Embryonic facial prominence (tissue), 1 donor: ENCODE data around the gene RTL5.
A peak's percentile ranks its signal among the peaks of the same experiment; 100 is the strongest.

Experiments
- DNase-seq: peaks from one replicate; pipeline ENCODE4 v3.0.0-alpha.2; 2016; ENCODE audit errors: extremely low spot score

RTL5 gene

GRCh38 chrX:72129661-72130060, 2.1 kb downstream of the RTL5 start:
- no peak for DNase-seq

GRCh38 chrX:72128881-72129280, 2.8 kb downstream of the RTL5 start:
- DNase-seq, result no peak

GRCh38 chrX:72128183-72128834, 3.4 kb downstream of the RTL5 start:
- no peak for DNase-seq

- DNase-seq, result no peak
Measured at GRCh38 chrX:72127332-72127731, 4.4 kb downstream of the RTL5 start.

GRCh38 chrX:72126539-72127140, 5.1 kb downstream of the RTL5 start:
- peak; percentile 64 for DNase-seq

GRCh38 chrX:72126048-72126415, 5.7 kb downstream of the RTL5 start:
- DNase-seq, result no peak

- DNase-seq, result no peak
Measured at GRCh38 chrX:72125331-72126047, 6.2 kb downstream of the RTL5 start.

- DNase-seq, result no peak
Measured at GRCh38 chrX:72124540-72125201, 7.0 kb downstream of the RTL5 start.

GRCh38 chrX:72123471-72124185, 8.1 kb downstream of the RTL5 start:
- no peak for DNase-seq

- no peak for DNase-seq
Measured at GRCh38 chrX:72122621-72123337, 8.9 kb downstream of the RTL5 start.

GRCh38 chrX:72121383-72121782, 10.3 kb downstream of the RTL5 start:
- DNase-seq, result no peak

GRCh38 chrX:72120837-72121236, 10.9 kb downstream of the RTL5 start:
- DNase-seq, result no peak

- DNase-seq, result no peak
Measured at GRCh38 chrX:72117636-72118210, 14.0 kb downstream of the RTL5 start.

- DNase-seq, result no peak
Measured at GRCh38 chrX:72115380-72115779, 16.3 kb downstream of the RTL5 start.

GRCh38 chrX:72114807-72115206, 16.9 kb downstream of the RTL5 start:
- DNase-seq, result no peak

- DNase-seq, result no peak
Measured at GRCh38 chrX:72114306-72114705, 17.4 kb downstream of the RTL5 start.

- DNase-seq, result no peak
Measured at GRCh38 chrX:72113461-72113860, 18.3 kb downstream of the RTL5 start.

- no peak for DNase-seq
Measured at GRCh38 chrX:72110876-72111708, 20.6 kb downstream of the RTL5 start.

- no peak for DNase-seq
Measured at GRCh38 chrX:72110051-72110875, 21.5 kb downstream of the RTL5 start.
